IMR-90 (cell line): Measurements from ENCODE around the gene NLGN4X. TPM values are rescaled to one million over a fixed set of nuclear protein-coding genes. Genes with fewer than 3 reads are reported as not detected.

Source experiments
- ATAC-seq: fragments of 200-7000 bp; cut with Tn5 transposase; 2 replicates; pipeline ENCODE4 v1.9.1; 2020; ENCODE audit warnings: low read depth, mild to moderate bottlenecking, moderate library complexity
- Bru-seq: library from RNA; stranded (reverse); fragments of 400-500 nt; gene quantifications from one replicate; lab custom pipeline; 2021; lab: Mats Ljungman, UMichigan
- BruChase-seq, 2 experiments: library from RNA; stranded (reverse); fragments of 400-500 nt; gene quantifications; one replicate each; lab custom pipeline; 2021; lab: Mats Ljungman, UMichigan
- BruUV-seq: library from RNA; stranded (reverse); fragments of 400-500 nt; replicated peaks from 2 replicates; lab custom pipeline; 2021; lab: Mats Ljungman, UMichigan
- CTCF ChIA-PET: fragments of 300-600 bp; formaldehyde crosslinking; extraction: SDS; loops from one replicate; lab custom pipeline; 2021; ENCODE audit warnings: antibody characterized with exemption; lab: Yijun Ruan, JAX
- POLR2A ChIA-PET: fragments of 300-600 bp; sonication (Branson Sonifier 250); formaldehyde crosslinking; loops from one replicate; lab custom pipeline; 2022; ENCODE audit warnings: antibody characterized with exemption; ENCODE audit not compliant: unreplicated experiment; lab: Charles Lee
- DNase-seq: peaks from one replicate; pipeline ENCODE4 v3.0.0; 2013
- H2AFZ ChIP-seq: replicated peaks from 2 replicates; pipeline ENCODE3; 2013; ENCODE audit warnings: low read length, mild to moderate bottlenecking; ENCODE audit not compliant: poor library complexity
- H2AK5ac ChIP-seq: 2 replicates; pipeline ENCODE4 v1.6.1; 2013; ENCODE audit warnings: low read depth, low read length, inconsistent platforms
- H2AK9ac ChIP-seq: replicated peaks from 2 replicates; pipeline ENCODE3; 2013; ENCODE audit warnings: mild to moderate bottlenecking, low read depth, low read length, moderate library complexity; ENCODE audit not compliant: poor library complexity
- H2BK120ac ChIP-seq: 2 replicates; pipeline ENCODE4 v1.6.1; 2013; ENCODE audit warnings: low read depth, low read length, inconsistent platforms
- H2BK15ac ChIP-seq: 3 replicates; pipeline ENCODE4 v1.6.1; 2013; ENCODE audit warnings: low read depth, low read length, inconsistent platforms
- H2BK20ac ChIP-seq: 2 replicates; pipeline ENCODE4 v1.6.1; 2013; ENCODE audit warnings: low read depth, mild to moderate bottlenecking, inconsistent platforms, low read length, moderate library complexity
- H2BK5ac ChIP-seq: 2 replicates; pipeline ENCODE4 v1.6.1; 2013; ENCODE audit warnings: mild to moderate bottlenecking, low read depth, low read length, inconsistent platforms; ENCODE audit not compliant: poor library complexity, severe bottlenecking
- H3K14ac ChIP-seq: replicated peaks from 2 replicates; pipeline ENCODE4 v1.6.1; 2013; ENCODE audit warnings: low read depth, low read length, inconsistent platforms
- H3K18ac ChIP-seq: 2 replicates; pipeline ENCODE4 v1.6.1; 2013; ENCODE audit warnings: low read depth, low read length, control low read depth
- H3K23ac ChIP-seq: 2 replicates; pipeline ENCODE4 v1.6.1; 2013; ENCODE audit warnings: low read depth, low read length, inconsistent platforms
- H3K27ac ChIP-seq: 2 replicates; pipeline ENCODE4 v1.5.1; 2013; ENCODE audit warnings: mild to moderate bottlenecking, control low read depth, low read length; ENCODE audit not compliant: insufficient read depth
- H3K27me3 ChIP-seq: 2 replicates; pipeline ENCODE4 v1.6.1; 2013; ENCODE audit warnings: low read length; ENCODE audit not compliant: control insufficient read depth, insufficient read depth
- H3K36me3 ChIP-seq: 2 replicates; pipeline ENCODE4 v1.6.1; 2013; ENCODE audit warnings: low read length, mixed read lengths; ENCODE audit not compliant: control insufficient read depth, insufficient read depth
- H3K4ac ChIP-seq: 2 replicates; pipeline ENCODE4 v1.6.1; 2013; ENCODE audit warnings: low read depth, low read length, inconsistent platforms
- H3K4me1 ChIP-seq: 2 replicates; pipeline ENCODE4 v1.6.1; 2013; ENCODE audit warnings: low read length, mixed read lengths; ENCODE audit not compliant: control insufficient read depth, insufficient read depth
- H3K4me2 ChIP-seq: 2 replicates; pipeline ENCODE4 v1.6.1; 2013; ENCODE audit warnings: low read depth, mild to moderate bottlenecking, control low read depth, low read length, moderate library complexity
- H3K4me3 ChIP-seq: 2 replicates; pipeline ENCODE4 v1.5.1; 2013; ENCODE audit warnings: low read depth, mild to moderate bottlenecking, control low read depth, low read length, moderate library complexity; ENCODE audit not compliant: insufficient read depth
- H3K56ac ChIP-seq: 2 replicates; pipeline ENCODE4 v1.6.1; 2013; ENCODE audit warnings: low read length, inconsistent platforms; ENCODE audit not compliant: insufficient read depth; ENCODE audit errors: extremely low read depth
- H3K79me1 ChIP-seq, 2 experiments: 2 replicates each; pipeline ENCODE4 v1.6.1; 2013; ENCODE audit warnings: low read length in 2 of 2, inconsistent platforms in 1 of 2, low read depth in 1 of 2
- H3K9ac ChIP-seq: 2 replicates; pipeline ENCODE4 v1.6.1; 2013; ENCODE audit warnings: low read depth, low read length, control low read depth
- H3K9me1 ChIP-seq: 2 replicates; pipeline ENCODE4 v1.6.1; 2013; ENCODE audit warnings: low read length, inconsistent platforms; ENCODE audit not compliant: insufficient read depth
- H3K9me3 ChIP-seq: 2 replicates; pipeline ENCODE4 v1.6.1; 2013; ENCODE audit warnings: low read length; ENCODE audit not compliant: control insufficient read depth, insufficient read depth
- H4K20me1 ChIP-seq: 2 replicates; pipeline ENCODE4 v1.6.1; 2013; ENCODE audit warnings: low read length, inconsistent platforms; ENCODE audit not compliant: insufficient read depth
- H4K5ac ChIP-seq: 2 replicates; pipeline ENCODE4 v1.6.1; 2013; ENCODE audit warnings: mild to moderate bottlenecking, low read depth, low read length, control low read depth
- H4K8ac ChIP-seq, 2 experiments: 2 replicates each; pipeline ENCODE4 v1.6.1; 2013; ENCODE audit warnings: low read depth in 2 of 2, low read length in 2 of 2, control low read depth in 1 of 2, inconsistent platforms in 1 of 2
- H4K91ac ChIP-seq: 2 replicates; pipeline ENCODE4 v1.6.1; 2013; ENCODE audit warnings: low read depth, low read length, inconsistent platforms; ENCODE audit not compliant: insufficient read depth
- BHLHE40 ChIP-seq: fragments of 150-350 bp; IDR thresholded peaks from 2 replicates; pipeline ENCODE4 v1.6.1; 2016; ENCODE audit warnings: mild to moderate bottlenecking, low read depth, low read length
- WGBS, 2 experiments: methylation state at CpG; one replicate each; pipeline versions ENCODE4 v1.1.5 to v1.1.7; 2013; ENCODE audit warnings: missing lambda C conversion rate in 2 of 2; ENCODE audit not compliant: insufficient read length in 1 of 2; ENCODE audit errors: extremely low coverage in 2 of 2; 5-methylcytosine and 5-hydroxymethylcytosine counted together
- dilution Hi-C: fragments of 300-500 bp; cut with HindIII; formaldehyde crosslinking; loops from one replicate; pipeline ENCODE4 v1.14.3; 2018; ENCODE audit warnings: low sequenced_read_pairs; ENCODE audit not compliant: unreplicated experiment
- in situ Hi-C: fragments of 300-500 bp; cut with MboI; formaldehyde crosslinking; loops from 3 replicates; pipeline ENCODE4 v1.14.3; 2019; ENCODE audit warnings: low sequenced_read_pairs, inconsistent platforms, mixed read lengths
- intact Hi-C: fragments of 100-400 bp; cut with micrococcal nuclease; formaldehyde crosslinking; loops from 2 replicates; pipeline ENCODE4 v1.10.0; 2022
- long read RNA-seq: library from polyadenylated mRNA; unstranded; transcript quantifications from one replicate; pipeline ENCODE4 v2.0.0, GENCODE V29; 2021; ENCODE audit not compliant: unreplicated experiment
- polyA plus RNA-seq, 3 experiments: library from polyadenylated mRNA; depleted of rRNA; stranded (reverse); fragments of >200 nt; gene quantifications; 2 replicates each; pipeline ENCODE4 v1.2.3, GENCODE V29; 2012; ENCODE audit warnings: low replicate concordance in 1 of 3
- total RNA-seq: library from RNA; depleted of rRNA; stranded (reverse); fragments of >200 nt; gene quantifications from 2 replicates; pipeline ENCODE4 v1.2.3, GENCODE V29; 2012; rRNA removed

NLGN4X gene
- total RNA-seq (not detected in 2 replicates), polyA plus RNA-seq (2012; rRNA removed) (not detected in 2 replicates), Bru-seq, nascent RNA (percentile 0 among the genes with signal in this experiment), BruChase-seq, experiment 1, labeled RNA remaining after a 6-hour chase (percentile 2 among the genes with signal in this experiment), BruChase-seq, experiment 2, labeled RNA remaining after a 2-hour chase (percentile 1 among the genes with signal in this experiment)
- polyA plus RNA-seq (2012; cell fraction: cytosol; rRNA removed) = not detected in 2 replicates
- polyA plus RNA-seq (2012; cell fraction: nucleus; rRNA removed; ENCODE audit: low replicate concordance) = not detected in 2 replicates
- long read RNA-seq = 0 reads

DNA sequence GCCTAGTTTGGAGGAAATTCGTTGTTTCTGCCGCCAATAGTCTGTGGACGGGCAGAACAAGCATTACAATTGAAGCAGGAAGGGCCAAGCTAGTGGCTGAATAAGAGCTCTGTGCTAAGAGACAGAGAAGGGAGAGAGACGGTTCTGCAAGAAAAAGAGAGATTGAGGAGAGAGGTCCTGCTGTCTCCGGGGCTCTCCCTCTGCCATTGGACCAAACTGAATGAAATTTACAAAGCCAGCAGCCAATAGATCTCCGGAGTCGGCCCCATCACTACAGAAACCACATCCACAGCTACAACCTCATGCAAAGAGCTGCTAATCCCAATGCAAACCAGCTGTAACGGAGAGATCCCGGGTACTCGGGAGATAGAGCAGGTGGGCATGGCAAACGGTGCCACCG lies at the start of gene NLGN4X:
TSS of gene NLGN4X (minus strand) at position 148 of the 400 bp plus-strand sequence. CDS start 77,401 bp downstream, outside the sequence.
- H3K9ac ChIP-seq = no peak within 1 kb of the TSS
- no peaks in the 10 kb centered on the region for H3K4me1 ChIP-seq
- H3K27ac ChIP-seq = no peak within 1 kb of the TSS
- no peak within 1 kb of the TSS for H2BK5ac ChIP-seq
- H2BK120ac ChIP-seq = no peak within 1 kb of the TSS
- H3K23ac ChIP-seq = no peak within 1 kb of the TSS
- H3K27me3 ChIP-seq = no peaks in the 10 kb centered on the region
- dilution Hi-C loops = no loop called here
- no peak within 1 kb of the TSS for H2BK20ac ChIP-seq
- peaks cover 5% of the 10 kb centered on the region; the same call in 1 of the 2 replicates for H3K9me3 ChIP-seq
- no peak within 1 kb of the TSS for H4K91ac ChIP-seq
- in situ Hi-C loops = no loop called here
- H3K79me1 ChIP-seq = no peaks in the 10 kb centered on the region
- no peaks in the 10 kb centered on the region for H4K20me1 ChIP-seq
- no peak within 1 kb of the TSS for H2BK15ac ChIP-seq
- no peak for ATAC-seq
- no peak within 1 kb of the TSS for H3K4ac ChIP-seq
- no peak within 1 kb of the TSS for H2AFZ ChIP-seq
- intact Hi-C loops = no loop called here
- no peak for DNase-seq
- H2AK5ac ChIP-seq = no peak within 1 kb of the TSS
- no peak within 1 kb of the TSS for H3K18ac ChIP-seq
- no peak within 1 kb of the TSS for H3K4me2 ChIP-seq
- H3K56ac ChIP-seq = no peak within 1 kb of the TSS
- ChIA-PET CTCF (no interaction called here), POLR2A (no interaction called here)
- no peak within 1 kb of the TSS for H3K4me3 ChIP-seq
- no peaks in the 10 kb centered on the region for H3K9me1 ChIP-seq
- no peak for TF ChIP-seq BHLHE40
- H3K36me3 ChIP-seq = no peaks in the 10 kb centered on the region
- BruUV-seq = no TSS peak
- no peak within 1 kb of the TSS for H3K14ac ChIP-seq
- H4K8ac ChIP-seq = no peak within 1 kb of the TSS
- 6% methylated on average over 3 of the region's 12 CpGs; no CpG with 5 or more reads in 1 of the 2 experiments for WGBS, 2 experiments
- H2AK9ac ChIP-seq = no peak within 1 kb of the TSS
- no peak within 1 kb of the TSS for H4K5ac ChIP-seq
